ENCODE measurements around the gene CNGA4. TPM values are rescaled to one million over a fixed set of nuclear protein-coding genes. Genes with fewer than 3 reads are reported as not detected.
A peak's percentile ranks its signal among the peaks of the same experiment; 100 is the strongest.
"Not testable (repeated sequence)": the region's sequence is repeated elsewhere in the genome, so short reads cannot be mapped to it uniquely, and the experiment has no call there.

The CNGA4 gene
- polyA plus RNA-seq, 10 donors: 0.11 to 0.33 (median 0.17) TPM; not detected in 5

DNA sequence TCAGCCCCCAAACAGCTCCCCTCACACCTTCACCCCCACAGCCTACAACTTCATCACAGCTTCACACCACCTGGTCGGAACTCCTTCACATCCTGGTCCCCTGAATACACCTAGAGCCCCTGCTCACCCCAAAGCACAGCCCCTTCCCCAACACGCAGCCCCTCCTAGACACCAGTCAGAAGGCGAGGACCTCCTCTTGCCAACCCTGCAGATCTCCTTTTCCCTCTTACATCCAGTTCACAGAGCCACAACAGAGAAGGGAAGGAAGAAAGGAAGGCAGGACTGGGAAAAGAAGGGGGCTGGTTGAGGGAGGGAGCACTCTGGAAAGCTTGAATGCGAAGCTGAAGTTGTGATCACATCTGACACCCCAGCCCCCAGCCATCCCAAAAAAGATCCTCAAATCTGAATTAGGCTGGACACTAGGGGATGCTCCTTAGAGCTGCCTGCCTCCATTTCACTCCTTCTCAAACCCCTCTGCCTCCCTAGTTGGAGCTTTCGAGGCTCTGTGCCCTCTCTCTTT, 21.4 kb downstream of the CNGA4 start:
- DNase-seq: no peak

DNA sequence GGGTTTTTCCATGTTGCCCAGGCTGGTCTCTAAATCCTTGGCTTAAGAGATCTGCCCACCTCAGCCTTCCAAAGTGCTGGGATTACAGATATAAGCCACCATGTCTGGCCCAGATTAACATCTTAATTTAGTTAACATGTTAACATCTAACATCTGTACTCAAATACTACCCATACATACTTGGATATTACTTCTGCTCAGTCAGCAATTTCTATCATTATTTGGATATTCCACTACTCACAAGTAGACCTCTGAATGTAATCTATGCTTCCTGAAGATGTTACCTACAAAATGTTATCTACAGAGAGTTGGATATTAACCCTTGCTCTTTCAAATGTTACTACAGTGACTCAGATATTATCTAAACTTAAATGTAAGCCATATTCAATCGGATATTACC, 24.8 kb downstream of the CNGA4 start:
- DNase-seq: no peak

DNA sequence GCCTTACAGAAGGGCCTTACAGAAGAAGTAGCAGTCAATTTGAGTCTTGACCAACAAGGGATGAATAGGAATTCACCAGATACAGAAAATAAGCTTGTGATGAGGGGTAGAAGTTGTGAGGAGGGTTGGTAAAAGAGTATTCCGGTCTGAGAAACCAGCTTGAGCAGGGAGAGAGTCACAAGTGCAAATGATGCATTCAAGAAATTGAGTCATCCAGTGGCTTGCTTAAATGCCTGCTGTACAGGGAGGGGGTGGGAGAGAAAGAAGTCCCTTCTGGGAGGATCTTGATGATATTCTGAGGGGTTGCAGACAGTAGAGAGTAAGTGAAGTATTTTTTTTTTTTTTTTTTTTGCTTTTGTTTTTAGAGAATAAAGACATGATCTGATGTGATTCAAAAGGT, 29.9 kb downstream of the CNGA4 start:
- DNase-seq: no peak

DNA sequence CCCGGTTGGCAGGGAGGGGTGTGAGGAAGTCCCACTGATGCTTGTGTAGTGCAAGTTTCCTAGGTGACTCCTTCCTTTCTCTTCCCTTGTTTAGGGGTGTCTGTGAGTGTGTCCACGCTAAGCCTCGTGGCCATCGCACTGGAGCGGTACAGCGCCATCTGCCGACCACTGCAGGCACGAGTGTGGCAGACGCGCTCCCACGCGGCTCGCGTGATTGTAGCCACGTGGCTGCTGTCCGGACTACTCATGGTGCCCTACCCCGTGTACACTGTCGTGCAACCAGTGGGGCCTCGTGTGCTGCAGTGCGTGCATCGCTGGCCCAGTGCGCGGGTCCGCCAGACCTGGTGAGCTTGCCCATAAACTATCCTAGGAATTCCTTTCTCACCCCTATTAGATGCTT, 31.1 kb downstream of the CNGA4 start:
- no peak for DNase-seq

DNA sequence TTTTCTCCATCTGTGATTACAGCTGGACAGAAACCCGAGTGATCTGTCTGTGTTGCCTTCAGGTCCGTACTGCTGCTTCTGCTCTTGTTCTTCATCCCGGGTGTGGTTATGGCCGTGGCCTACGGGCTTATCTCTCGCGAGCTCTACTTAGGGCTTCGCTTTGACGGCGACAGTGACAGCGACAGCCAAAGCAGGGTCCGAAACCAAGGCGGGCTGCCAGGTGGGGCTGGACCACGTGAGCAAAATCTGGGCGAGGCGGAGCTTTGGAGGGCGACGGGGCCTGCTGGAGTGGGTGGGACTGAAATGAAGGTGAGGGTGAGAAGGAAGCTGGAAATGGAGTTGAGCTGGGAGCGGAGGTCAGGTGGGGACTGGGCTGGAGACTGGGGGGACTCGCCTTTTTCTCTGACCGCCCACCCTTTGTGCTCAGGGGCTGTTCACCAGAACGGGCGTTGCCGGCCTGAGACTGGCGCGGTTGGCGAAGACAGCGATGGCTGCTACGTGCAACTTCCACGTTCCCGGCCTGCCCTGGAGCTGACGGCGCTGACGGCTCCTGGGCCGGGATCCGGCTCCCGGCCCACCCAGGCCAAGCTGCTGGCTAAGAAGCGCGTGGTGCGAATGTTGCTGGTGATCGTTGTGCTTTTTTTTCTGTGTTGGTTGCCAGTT, 31.8 kb downstream of the CNGA4 start:
- no peak for DNase-seq

DNA sequence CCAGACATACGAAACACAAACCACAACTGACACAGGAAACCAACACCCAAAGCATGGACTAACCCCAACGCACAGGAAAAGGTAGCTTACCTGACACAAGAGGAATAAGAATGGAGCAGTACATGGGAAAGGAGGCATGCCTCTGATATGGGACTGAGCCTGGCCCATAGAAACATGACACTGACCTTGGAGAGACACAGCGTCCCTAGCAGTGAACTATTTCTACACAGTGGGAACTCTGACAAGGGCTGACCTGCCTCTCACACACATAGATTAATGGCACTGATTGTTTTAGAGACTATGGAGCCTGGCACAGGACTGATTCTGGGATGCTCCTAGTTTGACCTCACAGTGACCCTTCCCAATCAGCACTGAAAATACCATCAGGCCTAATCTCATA, 32.7 kb downstream of the CNGA4 start:
- DNase-seq: no peak

DNA sequence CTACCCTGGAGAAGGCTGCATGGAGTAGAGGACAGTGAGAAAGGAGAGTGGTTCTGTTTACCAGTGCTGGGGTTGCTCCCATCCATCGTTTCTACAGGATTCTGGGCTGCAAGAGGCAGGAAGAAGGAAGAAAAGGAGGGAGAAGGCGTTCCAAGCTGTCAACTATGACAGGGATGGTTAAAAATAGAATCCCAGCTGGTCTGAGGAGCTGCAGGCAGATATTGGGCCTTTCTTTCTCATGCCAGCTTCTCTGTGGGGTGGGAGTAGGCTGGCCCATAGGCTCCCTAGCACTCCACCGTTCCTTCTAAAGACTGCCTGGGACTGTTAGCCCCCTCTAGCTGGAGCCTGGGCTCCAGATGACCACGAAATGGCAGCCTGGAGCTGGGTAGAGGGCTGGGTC, 34.3 kb downstream of the CNGA4 start:
- peak in 1 of 3 donors; percentile 17 for DNase-seq

DNA sequence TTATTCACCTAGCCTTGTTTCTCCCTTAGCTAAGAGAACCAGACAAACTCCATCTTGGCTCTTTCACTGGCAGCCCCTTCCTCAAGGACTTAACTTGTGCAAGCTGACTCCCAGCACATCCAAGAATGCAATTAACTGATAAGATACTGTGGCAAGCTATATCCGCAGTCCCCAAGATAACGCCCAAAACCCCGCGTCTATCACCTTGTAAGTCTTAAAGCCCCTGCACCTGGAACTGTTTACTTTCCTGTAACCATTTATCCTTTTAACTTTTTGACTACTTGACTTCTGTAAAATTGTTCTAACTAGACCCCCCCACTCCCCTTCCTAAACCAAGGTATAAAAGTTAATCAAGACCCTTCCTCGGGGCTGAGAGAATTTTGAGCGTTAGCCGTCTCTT, 41.9 kb downstream of the CNGA4 start:
- DNase-seq: not testable (repeated sequence)

DNA sequence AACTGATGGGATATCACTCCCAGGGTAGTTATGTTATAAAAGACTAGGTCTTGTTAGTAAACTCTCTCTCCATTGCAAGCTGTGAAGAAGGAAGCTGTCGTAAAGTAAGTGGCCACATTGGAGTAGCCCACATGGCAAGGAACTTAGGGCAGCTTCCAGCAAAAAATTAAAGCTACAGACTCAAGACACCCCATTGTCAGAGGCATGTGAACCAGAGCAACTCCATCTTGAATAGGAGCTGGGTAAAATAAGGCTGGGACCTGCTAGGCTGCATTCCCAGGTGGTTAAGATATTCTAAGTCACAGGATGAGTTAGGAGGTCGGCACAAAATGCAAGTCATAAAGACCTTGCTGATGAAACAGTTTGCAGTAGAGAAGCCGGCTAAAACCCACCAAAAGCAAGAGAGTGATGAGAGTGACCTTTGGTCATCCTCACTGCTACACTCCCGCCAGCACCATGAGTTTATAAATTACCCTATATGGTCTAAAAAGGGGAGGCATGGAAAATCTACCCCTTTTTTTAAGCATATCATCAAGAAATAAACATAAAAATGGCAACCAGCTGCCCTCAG, 44.6 kb downstream of the CNGA4 start:
- no peak for DNase-seq

DNA sequence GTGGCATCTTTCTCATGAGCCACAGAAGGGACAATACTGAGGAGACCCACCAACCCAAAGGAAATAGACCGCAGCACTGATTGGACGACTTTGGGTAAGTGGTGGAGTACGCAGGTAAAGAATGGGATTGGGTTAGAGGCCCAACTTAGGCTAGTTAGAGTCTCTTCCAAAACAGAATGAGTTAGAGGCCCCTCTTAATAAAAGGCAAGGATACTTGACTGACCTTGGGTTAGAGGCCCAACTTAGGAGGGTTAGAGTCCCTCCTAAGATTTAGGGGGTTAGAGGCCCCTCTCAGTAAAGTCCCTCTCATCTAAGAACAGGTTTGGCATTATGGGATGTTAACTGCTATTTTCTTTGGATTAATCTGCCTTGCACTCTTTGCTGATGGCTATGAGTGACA, 45.4 kb downstream of the CNGA4 start:
- no peak for DNase-seq

DNA sequence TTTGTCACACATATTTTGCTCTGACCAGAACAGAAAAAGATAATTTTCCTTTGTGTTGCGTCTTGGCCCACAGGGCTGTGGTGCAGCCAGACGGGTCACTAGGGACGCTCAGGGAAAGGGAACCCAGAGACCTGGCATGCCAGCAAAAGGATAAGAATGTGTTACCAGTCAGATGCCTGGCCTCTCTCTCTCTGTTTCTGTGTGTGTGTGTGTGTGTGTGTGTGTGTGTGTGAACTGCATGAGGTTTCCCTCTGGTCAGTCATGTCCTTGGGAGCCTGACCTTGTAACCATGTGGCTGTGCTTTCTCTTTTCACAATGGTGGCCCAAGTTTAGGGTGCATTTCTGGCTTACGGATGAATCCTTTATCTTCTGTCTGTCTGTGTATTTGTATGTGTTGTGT, 46.1 kb downstream of the CNGA4 start:
- DNase-seq: no peak

Other genes starting within 250 kb of the CNGA4 start
- not detected for gene OR56A4, start 232.1 kb upstream of the CNGA4 start, polyA plus RNA-seq (ENCODE audit: insufficient read length in 10 of 10)
- not detected for gene OR56A1, start 208.3 kb upstream of the CNGA4 start, polyA plus RNA-seq (ENCODE audit: insufficient read length in 10 of 10)
- not detected for gene OR56B4, start 131.4 kb upstream of the CNGA4 start, polyA plus RNA-seq (ENCODE audit: insufficient read length in 10 of 10)
- gene OR52B2, start 68.8 kb upstream of the CNGA4 start, polyA plus RNA-seq (ENCODE audit: insufficient read length in 10 of 10): not detected
- under 1 TPM in 1 of 10 donors, not detected in 9; 0.11 TPM for gene OR52W1, start 39.9 kb upstream of the CNGA4 start, polyA plus RNA-seq (ENCODE audit: insufficient read length in 10 of 10)
- gene C11orf42, start 33.5 kb upstream of the CNGA4 start, polyA plus RNA-seq (ENCODE audit: insufficient read length in 10 of 10): under 1 TPM in 8 of 10 donors, not detected in 2; 0.24 to 0.46 (median 0.31) TPM
- gene FHIP1B, start 4.5 kb upstream of the CNGA4 start, polyA plus RNA-seq (ENCODE audit: insufficient read length in 10 of 10): 10 to 100 TPM; 18.5 to 39.1 (median 23.5) TPM
- gene CCKBR, start 20.7 kb downstream of the CNGA4 start, polyA plus RNA-seq (ENCODE audit: insufficient read length in 10 of 10): under 1 TPM in 1 of 10 donors, not detected in 9; 0.22 TPM
- 10 to 100 TPM; 15.6 to 42.7 (median 27.7) TPM for gene CAVIN3, start 81.4 kb downstream of the CNGA4 start, polyA plus RNA-seq (ENCODE audit: insufficient read length in 10 of 10)
- gene SMPD1, start 151.4 kb downstream of the CNGA4 start, polyA plus RNA-seq (ENCODE audit: insufficient read length in 10 of 10): 10 to 100 TPM; 21.8 to 26.7 (median 24.5) TPM
- 10 to 100 TPM; 27.2 to 31.7 (median 28.4) TPM for gene APBB1, start 180.0 kb downstream of the CNGA4 start, polyA plus RNA-seq (ENCODE audit: insufficient read length in 10 of 10)
- gene HPX, start 201.9 kb downstream of the CNGA4 start, polyA plus RNA-seq (ENCODE audit: insufficient read length in 10 of 10): 1 to 10 TPM in 8 of 10 donors, under 1 TPM in 2; 0.87 to 5.4 (median 1.9) TPM
- gene TRIM3, start 234.9 kb downstream of the CNGA4 start, polyA plus RNA-seq (ENCODE audit: insufficient read length in 10 of 10): 10 to 100 TPM; 11.9 to 21.2 (median 14.1) TPM
- gene ARFIP2, start 242.2 kb downstream of the CNGA4 start, polyA plus RNA-seq (ENCODE audit: insufficient read length in 10 of 10): 10 to 100 TPM; 29.4 to 42.6 (median 32.8) TPM
- 10 to 100 TPM; 16.0 to 22.0 (median 18.3) TPM for gene TIMM10B, start 242.4 kb downstream of the CNGA4 start, polyA plus RNA-seq (ENCODE audit: insufficient read length in 10 of 10)